ENCODE results near the gene TRIM59.

- TF ChIP-seq, protein P1, sequence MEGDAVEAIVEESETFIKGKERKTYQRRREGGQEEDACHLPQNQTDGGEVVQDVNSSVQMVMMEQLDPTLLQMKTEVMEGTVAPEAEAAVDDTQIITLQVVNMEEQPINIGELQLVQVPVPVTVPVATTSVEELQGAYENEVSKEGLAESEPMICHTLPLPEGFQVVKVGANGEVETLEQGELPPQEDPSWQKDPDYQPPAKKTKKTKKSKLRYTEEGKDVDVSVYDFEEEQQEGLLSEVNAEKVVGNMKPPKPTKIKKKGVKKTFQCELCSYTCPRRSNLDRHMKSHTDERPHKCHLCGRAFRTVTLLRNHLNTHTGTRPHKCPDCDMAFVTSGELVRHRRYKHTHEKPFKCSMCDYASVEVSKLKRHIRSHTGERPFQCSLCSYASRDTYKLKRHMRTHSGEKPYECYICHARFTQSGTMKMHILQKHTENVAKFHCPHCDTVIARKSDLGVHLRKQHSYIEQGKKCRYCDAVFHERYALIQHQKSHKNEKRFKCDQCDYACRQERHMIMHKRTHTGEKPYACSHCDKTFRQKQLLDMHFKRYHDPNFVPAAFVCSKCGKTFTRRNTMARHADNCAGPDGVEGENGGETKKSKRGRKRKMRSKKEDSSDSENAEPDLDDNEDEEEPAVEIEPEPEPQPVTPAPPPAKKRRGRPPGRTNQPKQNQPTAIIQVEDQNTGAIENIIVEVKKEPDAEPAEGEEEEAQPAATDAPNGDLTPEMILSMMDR (IDR thresholded peaks at IDR 0.05): no peak
- no peak for TF ChIP-seq POLR2A (IDR thresholded peaks at IDR 0.05)
These were observed 46.5 kb downstream of the TRIM59 start for GRCh38 chr3:160403028-160403545.

Data from adrenal gland (tissue), 5 donors.